ENCODE measurements around the gene HMGB1. TPM values are rescaled to one million over a fixed set of nuclear protein-coding genes. Genes with fewer than 3 reads are reported as not detected.
A peak's percentile ranks its signal among the peaks of the same experiment; 100 is the strongest.

HMGB1 gene
- 100 to 1,000 TPM; 209 to 212 TPM for total RNA-seq
- long read RNA-seq, full-length matches to known transcripts: 159 of 208 reads
- long read RNA-seq, partial matches to known transcripts: 39 of 208 reads
- long read RNA-seq, other reads (novel, unspliced or antisense): 10 of 208 reads

GRCh38 chr13:30465593-30466357 lies at the start of gene HMGB1:
TSS of gene HMGB1 (minus strand) at chr13:30465936. CDS start at chr13:30463680, 2,256 bp downstream.
- ATAC-seq (peak; percentile 91), DNase-seq (peak; percentile 96 to 99)
- intact Hi-C loops (cut with DNase I, micrococcal nuclease): loop anchor here in 1 of 2 donors (10.0 kb wide), 2 partner anchors 109 to 149 kb away; partner anchors contain the start of gene USPL1

- ATAC-seq (no peak), DNase-seq (no peak)
- intact Hi-C loops (cut with DNase I, micrococcal nuclease): no loop called here
Measured at GRCh38 chr13:30510811-30511371, 45.2 kb upstream of the HMGB1 start.

- ATAC-seq (no peak), DNase-seq (no peak)
- intact Hi-C loops (cut with DNase I, micrococcal nuclease): no loop called here
Measured at GRCh38 chr13:30510091-30510490, 44.4 kb upstream of the HMGB1 start.

GRCh38 chr13:30509254-30510050 lies 43.7 kb upstream of the HMGB1 start:
- intact Hi-C loops (cut with DNase I, micrococcal nuclease): no loop called here
- ATAC-seq (no peak), DNase-seq (no peak)

- DNase-seq: no peak
- intact Hi-C loops (cut with DNase I, micrococcal nuclease): no loop called here
- peak; percentile 55 for ATAC-seq
Measured at GRCh38 chr13:30504081-30504480, 38.3 kb upstream of the HMGB1 start.

GRCh38 chr13:30502237-30502636 lies 36.5 kb upstream of the HMGB1 start:
- intact Hi-C loops (cut with DNase I, micrococcal nuclease): no loop called here
- ATAC-seq: no peak
- DNase-seq: no peak

GRCh38 chr13:30499338-30499737 lies 33.6 kb upstream of the HMGB1 start:
- no peak for ATAC-seq
- intact Hi-C loops (cut with DNase I, micrococcal nuclease): no loop called here
- no peak for DNase-seq

GRCh38 chr13:30496147-30496546 lies 30.4 kb upstream of the HMGB1 start:
- no peak for DNase-seq
- intact Hi-C loops (cut with DNase I, micrococcal nuclease): no loop called here
- no peak for ATAC-seq

GRCh38 chr13:30495746-30496145 lies 30.0 kb upstream of the HMGB1 start:
- DNase-seq (no peak), ATAC-seq (no peak)
- intact Hi-C loops (cut with DNase I, micrococcal nuclease): no loop called here

GRCh38 chr13:30493658-30494381 lies 28.1 kb upstream of the HMGB1 start:
- intact Hi-C loops (cut with DNase I, micrococcal nuclease): no loop called here
- no peak for ATAC-seq

GRCh38 chr13:30487075-30487470 lies 21.3 kb upstream of the HMGB1 start:
- DNase-seq (no peak), ATAC-seq (no peak)
- intact Hi-C loops (cut with DNase I, micrococcal nuclease): loop anchor here in 1 of 2 donors (10.0 kb wide), 1 partner anchor 318 kb away; no protein-coding TSS in a partner anchor

More at GRCh38 chr13:30493658-30494381, 28.1 kb upstream of the HMGB1 start:
- no peak for DNase-seq

- ATAC-seq (peak; percentile 68), DNase-seq (no peak)
- intact Hi-C loops (cut with DNase I, micrococcal nuclease): loop anchor here in 1 of 2 donors (10.0 kb wide), 1 partner anchor 318 kb away; no protein-coding TSS in a partner anchor
Measured at GRCh38 chr13:30486230-30487074, 20.7 kb upstream of the HMGB1 start.

- no peak for DNase-seq
- ATAC-seq: no peak
- intact Hi-C loops (cut with DNase I, micrococcal nuclease): loop anchor here in 1 of 2 donors (10.0 kb wide), 1 partner anchor 324 kb away; no protein-coding TSS in a partner anchor
Measured at GRCh38 chr13:30481241-30481760, 15.6 kb upstream of the HMGB1 start.

- intact Hi-C loops (cut with DNase I, micrococcal nuclease): loop anchor here in 1 of 2 donors (10.0 kb wide), 1 partner anchor 324 kb away; no protein-coding TSS in a partner anchor
- DNase-seq (peak in 1 of 2 donors; percentile 16), ATAC-seq (peak; percentile 87)
Measured at GRCh38 chr13:30480292-30480950, 14.7 kb upstream of the HMGB1 start.

- intact Hi-C loops (cut with DNase I, micrococcal nuclease): loop anchor here in 1 of 2 donors (10.0 kb wide), 1 partner anchor 325 kb away; no protein-coding TSS in a partner anchor
- peak; percentile 55 for ATAC-seq
Measured at GRCh38 chr13:30479883-30480219, 14.1 kb upstream of the HMGB1 start.

GRCh38 chr13:30479154-30479882 lies 13.6 kb upstream of the HMGB1 start:
- no peak for DNase-seq
- intact Hi-C loops (cut with DNase I, micrococcal nuclease): no loop called here
- ATAC-seq: peak; percentile 70

More at GRCh38 chr13:30479883-30480219, 14.1 kb upstream of the HMGB1 start:
- DNase-seq: no peak

Measured in left colon (tissue), 2 donors.